SK-N-MC (cell line): Measurements from ENCODE around the gene MKRN2.

Experiments used
- EZH2 ChIP-seq: fragments of 200-600 bp; sonication (generic); IDR thresholded peaks from one replicate; pipeline ENCODE4 v1.6.1; 2017; ENCODE audit warnings: antibody characterized with exemption
- FOXP2 ChIP-seq: optimal IDR thresholded peaks from 2 replicates; pipeline ENCODE3; 2011; ENCODE audit warnings: mild to moderate bottlenecking, moderate library complexity; ENCODE audit not compliant: insufficient read depth; ENCODE audit errors: extremely low read length, control extremely low read depth
- POLR2AphosphoS5 ChIP-seq: IDR thresholded peaks from 2 replicates; pipeline ENCODE4 v1.6.1; 2012; ENCODE audit warnings: mild to moderate bottlenecking, low read depth, low read length, borderline replicate concordance

DNA sequence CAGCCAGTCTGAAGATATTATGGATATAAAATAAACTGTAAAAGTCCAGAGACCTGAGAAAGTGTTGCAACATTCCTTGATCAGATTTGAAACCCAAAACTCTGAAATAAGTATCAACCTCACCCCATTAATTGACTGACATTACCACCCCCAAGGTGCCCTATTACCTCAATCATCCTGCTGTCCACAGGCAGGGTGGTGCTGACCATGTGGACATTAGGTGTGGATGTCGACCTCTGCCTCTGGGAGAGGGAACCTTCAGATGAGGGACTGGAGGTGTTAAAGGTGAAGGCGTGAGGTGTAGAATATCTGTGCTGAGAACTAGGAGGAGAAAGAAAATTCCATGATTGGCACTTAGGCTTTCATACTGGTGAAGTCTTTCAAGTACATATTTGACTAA, 47.1 kb downstream of the MKRN2 start:
- TF ChIP-seq EZH2, result no peak
- TF ChIP-seq POLR2AphosphoS5, result no peak
- no peak for TF ChIP-seq FOXP2
